ENCODE data around the gene MACROD2. TPM values are rescaled to one million over a fixed set of nuclear protein-coding genes. Genes with fewer than 3 reads are reported as not detected.

Gene MACROD2
- total RNA-seq, 1 donor: 1.3 TPM

GRCh38 chr20:15201602-15202001, 1206.3 kb downstream of the MACROD2 start:
- no peak overlapping the region for H3K4me3 ChIP-seq (ENCODE audit: low read depth, low read length)
- TF ChIP-seq CTCF (IDR thresholded peaks at IDR 0.05; ENCODE audit: insufficient read depth, low read length): no peak
- no peak for DNase-seq (ENCODE audit: low read depth)

- no peak for TF ChIP-seq CTCF (IDR thresholded peaks at IDR 0.05; ENCODE audit: insufficient read depth, low read length)
- no peak overlapping the region for H3K4me3 ChIP-seq (ENCODE audit: low read depth, low read length)
- DNase-seq (ENCODE audit: low read depth): no peak
Observed at GRCh38 chr20:15204234-15204633, 1208.9 kb downstream of the MACROD2 start.

GRCh38 chr20:15205028-15205427, 1209.7 kb downstream of the MACROD2 start:
- H3K4me3 ChIP-seq (ENCODE audit: low read depth, low read length): no peak overlapping the region
- DNase-seq (ENCODE audit: low read depth): no peak
- TF ChIP-seq CTCF (IDR thresholded peaks at IDR 0.05; ENCODE audit: insufficient read depth, low read length): no peak

GRCh38 chr20:15205719-15206118, 1210.4 kb downstream of the MACROD2 start:
- DNase-seq (ENCODE audit: low read depth): no peak
- TF ChIP-seq CTCF (IDR thresholded peaks at IDR 0.05; ENCODE audit: insufficient read depth, low read length): no peak
- no peak overlapping the region for H3K4me3 ChIP-seq (ENCODE audit: low read depth, low read length)

- TF ChIP-seq CTCF (IDR thresholded peaks at IDR 0.05; ENCODE audit: insufficient read depth, low read length): no peak
- DNase-seq (ENCODE audit: low read depth): no peak
- no peak overlapping the region for H3K4me3 ChIP-seq (ENCODE audit: low read depth, low read length)
Observed at GRCh38 chr20:15209537-15209936, 1214.2 kb downstream of the MACROD2 start.

GRCh38 chr20:15214051-15214450, 1218.7 kb downstream of the MACROD2 start:
- no peak for DNase-seq (ENCODE audit: low read depth)
- H3K4me3 ChIP-seq (ENCODE audit: low read depth, low read length): no peak overlapping the region
- TF ChIP-seq CTCF (IDR thresholded peaks at IDR 0.05; ENCODE audit: insufficient read depth, low read length): no peak

- H3K4me3 ChIP-seq (ENCODE audit: low read depth, low read length): no peak overlapping the region
- DNase-seq (ENCODE audit: low read depth): no peak
- TF ChIP-seq CTCF (IDR thresholded peaks at IDR 0.05; ENCODE audit: insufficient read depth, low read length): no peak
Observed at GRCh38 chr20:15220009-15220656, 1224.8 kb downstream of the MACROD2 start.
